GM12878 (cell line): ENCODE measurements around the gene MAML2.

Experiments used
- CBX5 ChIP-seq: sonication (generic); IDR thresholded peaks from 2 replicates; pipeline ENCODE4 v1.6.1; 2016; ENCODE audit warnings: low read depth, moderate library complexity, mild to moderate bottlenecking, inconsistent platforms
- CTCF ChIP-seq, 3 experiments: IDR thresholded peaks in 2 of 3; conservative IDR thresholded peaks in 1 of 3; 2 replicates each; pipeline ENCODE4 v1.5.1; 2011; ENCODE audit warnings: low read depth in 3 of 3, low read length in 3 of 3, mild to moderate bottlenecking in 3 of 3, control low read depth in 2 of 3, moderate library complexity in 2 of 3, inconsistent platforms in 1 of 3, mixed read lengths in 1 of 3; ENCODE audit not compliant: control insufficient read depth in 2 of 3, insufficient read depth in 1 of 3; ENCODE audit errors: extremely low read depth in 1 of 3
- GABPA ChIP-seq: IDR thresholded peaks from 2 replicates; pipeline ENCODE4 v1.6.1; 2014; ENCODE audit warnings: antibody characterized with exemption, low read depth, mild to moderate bottlenecking, inconsistent platforms
- JUND ChIP-seq: IDR thresholded peaks from 2 replicates; pipeline ENCODE4 v1.6.1; 2012; ENCODE audit warnings: low read depth, mild to moderate bottlenecking, low read length, improper control_type of control experiment, moderate library complexity
- MAX ChIP-seq: IDR thresholded peaks from 2 replicates; pipeline ENCODE4 v1.6.1; 2012; ENCODE audit warnings: low read depth, low read length, improper control_type of control experiment
- POLR2AphosphoS5 ChIP-seq: IDR thresholded peaks from 2 replicates; pipeline ENCODE4 v1.6.1; 2011; ENCODE audit warnings: mild to moderate bottlenecking, low read length, inconsistent platforms

GRCh38 chr11:96152623-96153022 lies 190.4 kb downstream of the MAML2 start:
- TF ChIP-seq MAX (no peak), CBX5 (no peak), POLR2AphosphoS5 (no peak), CTCF (IDR thresholded peaks at IDR 0.05 in 2 of 3, conservative IDR thresholded peaks at IDR 0.05 in 1 of 3; ENCODE audit: control insufficient read depth in 2 of 3, extremely low read depth in 1 of 3, insufficient read depth in 1 of 3, low read depth in 3 of 3, low read length in 3 of 3) (no peak), GABPA (no peak), JUND (no peak)
